ENCODE measurements around the gene SETBP1.

Gene SETBP1

DNA sequence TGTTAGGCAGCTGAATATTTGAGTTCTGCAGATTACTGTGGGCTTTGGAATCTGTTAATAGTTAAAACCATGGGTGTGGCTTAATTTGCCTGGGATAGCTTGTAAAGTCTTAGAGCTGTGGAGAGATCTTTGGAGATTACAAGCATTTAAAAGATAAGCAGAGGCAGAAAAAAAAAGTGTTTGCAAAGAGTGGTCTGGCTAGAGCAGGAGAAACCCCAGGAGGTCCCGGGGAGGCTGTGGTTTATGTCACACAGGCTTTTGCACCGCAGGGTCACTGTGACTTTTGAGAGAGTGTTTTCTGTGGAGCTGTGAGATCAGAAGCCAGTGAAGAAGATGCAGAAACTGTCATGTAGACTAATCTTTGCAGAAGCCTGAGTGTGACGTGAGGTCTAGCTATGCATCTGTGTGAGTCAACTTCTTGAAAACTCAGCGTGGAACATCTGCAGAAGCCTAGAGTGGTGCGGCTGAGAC is 49.0 kb downstream of the SETBP1 start:
- no peak for DNase-seq (ENCODE audit: low read depth)

DNA sequence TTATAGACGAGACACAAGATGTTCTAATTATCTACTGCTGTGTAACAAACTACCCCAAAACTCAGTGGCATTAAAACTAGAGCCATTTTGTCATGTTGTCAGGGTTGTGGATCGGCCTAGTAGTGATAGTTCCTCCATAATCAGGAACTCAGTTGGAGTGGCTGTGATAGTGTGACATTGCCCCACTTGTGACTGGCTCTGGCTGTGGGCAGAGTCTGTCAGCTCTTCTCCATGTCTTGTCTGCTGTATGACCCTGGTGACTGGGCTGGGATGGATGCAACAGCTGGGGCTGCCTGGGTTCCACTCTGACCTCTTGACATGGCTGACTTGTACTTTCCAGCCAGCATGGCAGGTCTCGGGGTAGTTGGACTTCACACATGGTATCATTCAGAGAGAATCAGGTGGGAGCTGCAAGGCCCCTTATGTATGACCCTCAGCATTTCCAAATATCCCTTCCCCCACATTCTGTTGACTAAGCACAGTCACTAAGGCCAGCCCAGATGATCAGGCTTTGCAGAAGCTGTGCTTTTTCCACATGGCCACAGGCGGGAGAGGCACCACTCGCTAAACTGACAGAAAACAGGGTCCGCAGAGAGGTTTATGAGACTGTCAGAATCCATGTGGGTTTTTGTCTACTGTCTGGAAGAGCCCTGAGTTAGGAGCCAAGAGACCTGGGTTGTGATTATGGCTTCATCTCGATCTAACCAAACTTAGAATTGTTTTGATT is 50.3 kb downstream of the SETBP1 start:
- no peak overlapping the region for H3K4me3 ChIP-seq (ENCODE audit: low read length)
- TF ChIP-seq, protein P1, sequence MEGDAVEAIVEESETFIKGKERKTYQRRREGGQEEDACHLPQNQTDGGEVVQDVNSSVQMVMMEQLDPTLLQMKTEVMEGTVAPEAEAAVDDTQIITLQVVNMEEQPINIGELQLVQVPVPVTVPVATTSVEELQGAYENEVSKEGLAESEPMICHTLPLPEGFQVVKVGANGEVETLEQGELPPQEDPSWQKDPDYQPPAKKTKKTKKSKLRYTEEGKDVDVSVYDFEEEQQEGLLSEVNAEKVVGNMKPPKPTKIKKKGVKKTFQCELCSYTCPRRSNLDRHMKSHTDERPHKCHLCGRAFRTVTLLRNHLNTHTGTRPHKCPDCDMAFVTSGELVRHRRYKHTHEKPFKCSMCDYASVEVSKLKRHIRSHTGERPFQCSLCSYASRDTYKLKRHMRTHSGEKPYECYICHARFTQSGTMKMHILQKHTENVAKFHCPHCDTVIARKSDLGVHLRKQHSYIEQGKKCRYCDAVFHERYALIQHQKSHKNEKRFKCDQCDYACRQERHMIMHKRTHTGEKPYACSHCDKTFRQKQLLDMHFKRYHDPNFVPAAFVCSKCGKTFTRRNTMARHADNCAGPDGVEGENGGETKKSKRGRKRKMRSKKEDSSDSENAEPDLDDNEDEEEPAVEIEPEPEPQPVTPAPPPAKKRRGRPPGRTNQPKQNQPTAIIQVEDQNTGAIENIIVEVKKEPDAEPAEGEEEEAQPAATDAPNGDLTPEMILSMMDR (conservative IDR thresholded peaks at IDR 0.05; ENCODE audit: low read depth, low read length): no peak
- no peak for DNase-seq (ENCODE audit: low read depth)

More for the DNA sequence above, 49.0 kb downstream of the SETBP1 start:
- TF ChIP-seq, protein P1 (conservative IDR thresholded peaks at IDR 0.05; ENCODE audit: low read depth, low read length): no peak
- no peak overlapping the region for H3K4me3 ChIP-seq (ENCODE audit: low read length)

DNA sequence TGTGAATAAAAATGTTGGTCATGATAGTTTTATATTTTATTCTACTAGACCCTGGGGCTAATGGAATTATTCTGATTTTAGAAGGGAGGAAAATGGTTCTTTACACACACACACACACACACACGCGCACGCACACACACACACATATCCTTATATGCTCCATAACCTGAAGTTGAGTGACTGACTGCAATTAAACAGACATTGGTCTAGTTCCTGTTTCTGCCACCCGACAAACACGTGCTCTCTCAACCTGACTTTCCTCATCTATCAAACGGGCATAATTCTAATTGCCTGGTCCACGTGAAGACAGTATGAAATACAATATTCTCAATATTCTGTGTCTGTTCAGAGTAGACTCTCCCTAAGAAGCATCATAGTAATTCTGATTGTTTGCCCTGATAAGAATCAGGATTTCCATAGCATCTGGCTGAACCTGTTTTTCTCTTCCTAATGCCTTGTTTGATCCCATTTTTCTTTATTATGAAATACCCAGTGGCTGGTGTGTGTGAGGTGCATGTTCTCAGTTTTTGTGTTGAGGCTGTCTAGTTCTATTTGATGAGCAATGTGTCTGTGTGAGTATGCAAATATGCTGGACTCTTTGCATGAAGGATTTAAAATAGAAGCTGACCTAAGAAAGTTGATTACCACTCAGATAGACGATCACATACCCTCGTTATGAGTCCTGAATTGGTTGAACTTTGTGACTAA is 51.0 kb downstream of the SETBP1 start:
- DNase-seq (ENCODE audit: low read depth): no peak
- TF ChIP-seq, protein P1 (conservative IDR thresholded peaks at IDR 0.05; ENCODE audit: low read depth, low read length): no peak

DNA sequence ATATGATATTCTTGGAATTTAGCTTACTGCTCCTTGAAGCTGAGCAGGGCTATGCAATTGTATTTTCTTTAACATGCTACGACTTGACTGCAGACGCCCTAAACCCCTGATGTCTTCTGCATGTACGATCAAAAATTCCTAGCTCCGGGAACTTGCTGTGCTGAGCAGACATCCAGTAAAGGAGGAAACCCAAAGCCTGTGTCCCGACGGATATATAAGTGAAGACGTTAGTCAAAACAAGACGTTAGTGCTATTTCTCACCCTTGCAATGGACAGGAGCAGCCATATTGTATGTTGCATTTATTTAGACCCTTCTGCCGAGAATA is 51.5 kb downstream of the SETBP1 start:
- TF ChIP-seq, protein P1 (conservative IDR thresholded peaks at IDR 0.05; ENCODE audit: low read depth, low read length): no peak
- no peak for DNase-seq (ENCODE audit: low read depth)
- H3K4me3 ChIP-seq (ENCODE audit: low read length): no peak overlapping the region

More for the DNA sequence above, 51.0 kb downstream of the SETBP1 start:
- H3K4me3 ChIP-seq (ENCODE audit: low read length): no peak overlapping the region

DNA sequence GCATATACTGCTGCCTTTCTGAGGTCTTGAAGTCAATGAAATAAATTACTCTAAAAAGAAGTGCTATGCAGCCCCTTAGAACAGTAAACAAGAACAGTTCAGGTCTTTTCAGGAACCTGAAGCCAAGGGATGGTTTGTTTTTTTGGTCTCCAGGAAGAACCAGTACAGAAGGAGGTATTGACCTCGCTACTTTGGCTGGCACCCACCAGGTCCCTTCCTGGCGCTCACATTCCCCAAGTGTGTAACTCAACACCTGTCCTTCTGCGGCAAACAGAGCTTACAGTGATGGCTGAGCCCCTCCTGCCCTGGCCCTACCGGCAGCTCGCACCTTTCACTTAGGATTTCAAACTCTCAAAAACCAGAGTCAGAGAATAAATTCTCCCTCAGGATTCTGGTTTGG is 51.9 kb downstream of the SETBP1 start:
- no peak overlapping the region for H3K4me3 ChIP-seq (ENCODE audit: low read length)
- DNase-seq (ENCODE audit: low read depth): no peak
- TF ChIP-seq, protein P1 (conservative IDR thresholded peaks at IDR 0.05; ENCODE audit: low read depth, low read length): no peak

DNA sequence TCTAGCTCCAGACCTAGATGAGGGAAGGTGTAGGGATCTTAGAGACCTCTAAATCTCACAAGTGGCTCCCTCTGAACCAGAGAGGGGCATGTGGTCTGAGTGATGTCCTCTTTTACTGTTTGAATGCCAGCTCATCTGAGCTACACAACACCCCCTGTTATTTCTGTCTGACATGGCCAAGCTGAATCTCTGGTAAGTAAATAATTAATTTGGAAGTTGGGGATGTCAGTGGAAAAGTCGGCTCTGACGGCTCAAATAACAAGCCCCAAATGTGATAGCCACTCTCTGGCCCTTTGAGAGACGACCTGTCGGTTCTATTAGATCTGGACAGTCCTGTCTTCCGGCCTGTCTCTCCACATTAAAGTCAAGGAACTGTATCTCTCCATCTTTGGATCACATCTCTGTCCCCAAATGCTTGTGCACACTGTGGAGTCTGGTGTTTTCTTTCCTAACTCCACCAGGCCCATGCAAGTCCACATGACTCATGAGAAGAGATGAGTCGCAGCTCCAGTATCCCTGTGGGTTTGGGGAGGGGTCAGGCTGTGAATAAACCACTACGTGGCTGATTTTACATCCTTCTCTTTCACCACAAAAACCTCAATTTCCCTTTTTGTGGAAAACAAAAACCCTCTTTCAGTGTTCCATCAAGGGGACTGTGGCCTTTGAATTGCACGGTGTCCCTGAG is 52.5 kb downstream of the SETBP1 start:
- TF ChIP-seq, protein P1 (conservative IDR thresholded peaks at IDR 0.05; ENCODE audit: low read depth, low read length): no peak
- no peak overlapping the region for H3K4me3 ChIP-seq (ENCODE audit: low read length)
- DNase-seq (ENCODE audit: low read depth): no peak

All from retinal pigment epithelial cell (primary cell).